ENCODE data around the gene CT45A5. TPM values are rescaled to one million over a fixed set of nuclear protein-coding genes. Genes with fewer than 3 reads are reported as not detected.
"Not testable (repeated sequence)": the region's sequence is repeated elsewhere in the genome, so short reads cannot be mapped to it uniquely, and the experiment has no call there.

Gene CT45A5, protein sequence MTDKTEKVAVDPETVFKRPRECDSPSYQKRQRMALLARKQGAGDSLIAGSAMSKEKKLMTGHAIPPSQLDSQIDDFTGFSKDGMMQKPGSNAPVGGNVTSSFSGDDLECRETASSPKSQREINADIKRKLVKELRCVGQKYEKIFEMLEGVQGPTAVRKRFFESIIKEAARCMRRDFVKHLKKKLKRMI
- total RNA-seq: not detected

DNA sequence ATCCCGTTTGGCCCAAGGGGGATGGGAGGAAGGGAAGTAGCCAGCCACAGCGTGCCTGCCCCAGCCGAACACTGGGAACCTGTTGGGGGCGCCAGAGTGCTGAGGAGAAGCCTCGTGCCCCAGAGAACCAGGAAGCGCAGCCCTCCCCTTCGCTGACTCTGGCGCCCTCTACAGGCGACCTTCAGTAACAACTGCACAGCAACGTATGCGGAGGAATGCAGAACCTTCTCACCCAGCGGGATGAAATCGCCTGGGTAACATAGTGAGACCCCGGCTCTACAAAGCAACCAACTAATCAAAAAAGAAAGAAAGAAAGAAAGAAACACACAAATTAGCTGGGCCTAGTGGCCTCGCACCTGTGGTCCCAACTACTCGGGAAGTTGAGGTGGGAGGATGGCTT, at the start of gene CT45A5:
Gene CT45A5 (minus strand): TSS at position 101 of the 400 bp plus-strand sequence. CDS start 3,774 bp downstream, outside the sequence.
- H3K27ac Mint-ChIP-seq; POLR2A ChIA-PET; DNase-seq; H3K9me3 Mint-ChIP-seq; H3K4me3 Mint-ChIP-seq; H3K36me3 Mint-ChIP-seq (ENCODE audit: low read depth); CTCF ChIA-PET; H3K27me3 Mint-ChIP-seq; H3K4me1 Mint-ChIP-seq: not testable (repeated sequence)

DNA sequence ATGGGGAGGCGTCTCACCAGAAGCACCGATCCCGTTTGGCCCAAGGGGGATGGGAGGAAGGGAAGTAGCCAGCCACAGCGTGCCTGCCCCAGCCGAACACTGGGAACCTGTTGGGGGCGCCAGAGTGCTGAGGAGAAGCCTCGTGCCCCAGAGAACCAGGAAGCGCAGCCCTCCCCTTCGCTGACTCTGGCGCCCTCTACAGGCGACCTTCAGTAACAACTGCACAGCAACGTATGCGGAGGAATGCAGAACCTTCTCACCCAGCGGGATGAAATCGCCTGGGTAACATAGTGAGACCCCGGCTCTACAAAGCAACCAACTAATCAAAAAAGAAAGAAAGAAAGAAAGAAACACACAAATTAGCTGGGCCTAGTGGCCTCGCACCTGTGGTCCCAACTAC, 34.6 kb upstream of the CT45A5 start, which contains the start of gene CT45A2:
Gene CT45A2 (minus strand): TSS at position 101 of the 400 bp plus-strand sequence. CDS start 3,747 bp downstream, outside the sequence.
- H3K36me3 Mint-ChIP-seq (ENCODE audit: low read depth); DNase-seq; H3K4me3 Mint-ChIP-seq; CTCF ChIA-PET; H3K9me3 Mint-ChIP-seq; H3K27ac Mint-ChIP-seq; H3K4me1 Mint-ChIP-seq; POLR2A ChIA-PET; H3K27me3 Mint-ChIP-seq: not testable (repeated sequence)

DNA sequence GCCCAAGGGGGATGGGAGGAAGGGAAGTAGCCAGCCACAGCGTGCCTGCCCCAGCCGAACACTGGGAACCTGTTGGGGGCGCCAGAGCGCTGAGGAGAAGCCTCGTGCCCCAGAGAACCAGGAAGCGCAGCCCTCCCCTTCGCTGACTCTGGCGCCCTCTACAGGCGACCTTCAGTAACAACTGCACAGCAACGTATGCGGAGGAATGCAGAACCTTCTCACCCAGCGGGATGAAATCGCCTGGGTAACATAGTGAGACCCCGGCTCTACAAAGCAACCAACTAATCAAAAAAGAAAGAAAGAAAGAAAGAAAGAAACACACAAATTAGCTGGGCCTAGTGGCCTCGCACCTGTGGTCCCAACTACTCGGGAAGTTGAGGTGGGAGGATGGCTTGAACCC, 17.4 kb upstream of the CT45A5 start, which contains the start of gene CT45A6:
Gene CT45A6 (minus strand): TSS at position 101 of the 400 bp plus-strand sequence. CDS start 3,794 bp downstream, outside the sequence.
- CTCF ChIA-PET, H3K4me3 Mint-ChIP-seq, POLR2A ChIA-PET: not testable (repeated sequence)

DNA sequence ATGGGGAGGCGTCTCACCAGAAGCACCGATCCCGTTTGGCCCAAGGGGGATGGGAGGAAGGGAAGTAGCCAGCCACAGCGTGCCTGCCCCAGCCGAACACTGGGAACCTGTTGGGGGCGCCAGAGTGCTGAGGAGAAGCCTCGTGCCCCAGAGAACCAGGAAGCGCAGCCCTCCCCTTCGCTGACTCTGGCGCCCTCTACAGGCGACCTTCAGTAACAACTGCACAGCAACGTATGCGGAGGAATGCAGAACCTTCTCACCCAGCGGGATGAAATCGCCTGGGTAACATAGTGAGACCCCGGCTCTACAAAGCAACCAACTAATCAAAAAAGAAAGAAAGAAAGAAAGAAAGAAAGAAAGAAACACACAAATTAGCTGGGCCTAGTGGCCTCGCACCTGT, 17.2 kb downstream of the CT45A5 start, which contains the start of gene CT45A3:
Gene CT45A3 (minus strand): TSS at position 101 of the 400 bp plus-strand sequence. CDS start 3,747 bp downstream, outside the sequence.
- H3K4me3 Mint-ChIP-seq; H3K36me3 Mint-ChIP-seq (ENCODE audit: low read depth); H3K27ac Mint-ChIP-seq; CTCF ChIA-PET; DNase-seq; H3K27me3 Mint-ChIP-seq; H3K4me1 Mint-ChIP-seq; POLR2A ChIA-PET; H3K9me3 Mint-ChIP-seq: not testable (repeated sequence)

More for the DNA sequence above, 17.4 kb upstream of the CT45A5 start, which contains the start of gene CT45A6:
- DNase-seq; H3K27ac Mint-ChIP-seq; H3K9me3 Mint-ChIP-seq; H3K4me1 Mint-ChIP-seq; H3K27me3 Mint-ChIP-seq; H3K36me3 Mint-ChIP-seq (ENCODE audit: low read depth): not testable (repeated sequence)

DNA sequence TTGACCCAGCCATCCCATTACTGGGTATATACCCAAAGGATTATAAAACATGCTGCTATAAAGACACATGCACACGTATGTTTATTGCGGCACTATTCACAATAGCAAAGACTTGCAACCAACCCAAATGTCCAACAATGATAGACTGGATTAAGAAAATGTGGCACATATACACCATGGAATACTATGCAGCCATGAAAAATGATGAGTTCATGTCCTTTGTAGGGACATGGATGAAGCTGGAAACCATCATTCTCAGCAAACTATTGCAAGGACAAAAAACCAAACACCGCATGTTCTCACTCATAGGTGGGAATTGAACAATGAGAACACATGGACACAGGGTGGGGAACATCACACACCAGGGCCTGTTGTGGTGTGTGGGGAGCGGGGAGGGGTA, 40.6 kb downstream of the CT45A5 start:
- H3K4me1 Mint-ChIP-seq; CTCF ChIA-PET; H3K4me3 Mint-ChIP-seq; H3K36me3 Mint-ChIP-seq (ENCODE audit: low read depth); H3K27me3 Mint-ChIP-seq; DNase-seq; H3K9me3 Mint-ChIP-seq; H3K27ac Mint-ChIP-seq; POLR2A ChIA-PET: not testable (repeated sequence)

DNA sequence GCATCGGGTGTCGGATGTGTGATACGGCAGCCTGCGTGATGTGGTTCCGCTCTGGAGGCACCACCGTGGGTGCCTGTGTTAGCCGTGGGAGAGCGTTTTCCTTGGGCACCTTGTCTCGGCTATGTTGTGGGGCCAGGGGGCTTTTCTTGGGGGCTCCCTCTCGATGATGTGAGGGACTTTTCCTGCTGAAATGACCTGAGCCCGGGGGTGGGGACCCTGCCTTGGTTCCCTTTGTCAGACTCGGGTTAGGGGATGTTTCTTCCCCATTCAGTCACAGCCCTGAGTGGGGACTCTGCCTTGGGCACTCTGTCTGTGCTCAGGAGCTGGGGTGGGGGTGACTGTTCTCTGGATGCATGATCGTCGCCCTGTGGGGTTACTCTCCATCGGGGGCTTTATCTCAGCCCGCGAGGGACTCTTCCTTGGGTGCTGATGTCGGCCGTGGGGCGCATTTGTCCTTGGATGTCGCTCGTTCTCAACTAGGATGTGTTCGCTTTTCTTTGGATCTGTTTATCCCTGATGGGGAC, 44.0 kb downstream of the CT45A5 start:
- POLR2A ChIA-PET: no interaction called here
- H3K27ac Mint-ChIP-seq: no peak overlapping the region
- no peak overlapping the region for H3K4me3 Mint-ChIP-seq
- H3K9me3 Mint-ChIP-seq: no peaks in the 10 kb centered on the region
- H3K4me1 Mint-ChIP-seq: no peaks in the 10 kb centered on the region
- DNase-seq: no peak
- no peaks in the 10 kb centered on the region for H3K36me3 Mint-ChIP-seq (ENCODE audit: low read depth)
- H3K27me3 Mint-ChIP-seq: no peaks in the 10 kb centered on the region
- CTCF ChIA-PET: no interaction called here

DNA sequence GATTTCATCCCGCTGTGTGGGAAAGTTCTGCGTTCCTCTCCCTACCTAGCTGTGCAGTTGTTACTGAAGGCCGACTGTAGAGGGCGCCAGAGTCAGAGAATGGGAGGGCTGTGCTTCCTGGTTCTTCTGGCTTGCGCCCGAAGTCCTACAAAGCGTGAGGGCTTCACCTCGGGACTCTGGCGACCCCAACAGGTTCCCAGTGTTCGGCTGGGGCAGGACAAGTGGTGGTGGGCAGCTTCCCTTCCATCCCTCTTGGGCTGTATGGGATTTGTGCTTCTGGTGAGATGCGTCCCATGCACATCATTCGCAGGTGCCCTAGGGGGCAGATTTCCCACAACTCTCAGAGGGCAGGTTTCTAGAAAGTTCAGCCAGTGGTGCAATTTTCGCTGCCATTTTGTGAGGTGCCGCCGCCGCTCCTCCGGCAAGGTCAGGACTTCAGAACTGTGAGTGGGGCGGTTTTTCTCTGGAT, 44.6 kb downstream of the CT45A5 start:
- Mint-ChIP-seq H3K4me1 (no peaks in the 10 kb centered on the region), H3K27ac (no peak overlapping the region), H3K27me3 (no peaks in the 10 kb centered on the region), H3K9me3 (no peaks in the 10 kb centered on the region), H3K36me3 (ENCODE audit: low read depth) (no peaks in the 10 kb centered on the region), H3K4me3 (peak overlapping the region; percentile 19)
- POLR2A ChIA-PET: no interaction called here
- peak; percentile 58 for DNase-seq
- CTCF ChIA-PET: no interaction called here

DNA sequence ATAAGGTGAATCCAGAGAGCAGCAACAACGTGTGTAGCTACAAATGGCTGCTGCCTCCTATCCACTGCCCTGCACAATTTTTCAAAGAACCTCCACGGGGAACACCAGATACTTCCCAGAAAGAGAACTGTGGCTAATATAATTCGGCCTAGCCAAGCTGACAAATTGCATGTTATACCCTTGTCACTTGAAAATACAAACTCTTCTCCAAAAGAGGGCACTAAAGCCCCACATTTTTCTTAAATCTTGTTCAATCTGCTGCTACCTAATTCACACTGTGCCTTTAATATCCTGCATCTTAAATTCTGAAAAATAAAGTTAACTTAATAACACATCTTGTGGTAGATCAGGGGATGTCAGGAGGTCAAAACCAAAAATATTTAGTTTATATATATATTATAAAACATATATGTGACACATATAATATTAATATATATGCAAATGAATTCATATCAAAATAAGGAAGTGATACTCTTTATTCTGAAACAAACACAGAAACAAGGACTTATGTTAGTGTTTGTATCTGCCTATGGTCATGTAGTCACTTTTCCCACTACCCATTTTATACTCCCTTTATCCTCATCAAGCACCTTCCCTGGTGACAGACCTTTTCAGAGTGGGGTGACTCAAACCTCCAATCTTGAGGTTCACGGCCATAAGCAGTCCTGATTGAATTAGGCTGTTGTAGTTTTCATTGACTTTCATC, 47.8 kb downstream of the CT45A5 start:
- DNase-seq: no peak
- H3K27ac Mint-ChIP-seq: no peak overlapping the region
- H3K36me3 Mint-ChIP-seq (ENCODE audit: low read depth): no peaks in the 10 kb centered on the region
- CTCF ChIA-PET: no interaction called here
- POLR2A ChIA-PET: no interaction called here
- H3K4me1 Mint-ChIP-seq: no peaks in the 10 kb centered on the region
- no peak overlapping the region for H3K4me3 Mint-ChIP-seq
- no peaks in the 10 kb centered on the region for H3K9me3 Mint-ChIP-seq
- no peaks in the 10 kb centered on the region for H3K27me3 Mint-ChIP-seq

DNA sequence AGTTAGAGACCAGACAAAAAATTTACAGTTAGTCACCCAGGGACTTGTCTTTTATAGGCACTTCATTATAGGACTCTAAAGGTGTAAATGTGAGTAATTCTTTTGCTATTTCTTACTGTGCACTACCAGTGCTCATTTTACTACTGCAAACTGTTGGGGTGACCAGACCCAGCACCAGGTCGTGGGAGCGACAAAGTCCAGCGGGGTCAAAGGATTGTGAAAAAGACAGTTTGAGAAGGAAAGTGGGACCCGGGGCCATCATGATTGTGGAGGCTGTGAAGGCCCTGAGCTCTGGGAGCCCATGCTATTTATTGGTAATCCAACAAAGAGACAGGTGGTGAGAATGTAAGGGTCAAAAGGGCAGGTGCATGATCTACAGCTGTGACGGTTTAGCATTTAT, 50.6 kb downstream of the CT45A5 start:
- H3K27ac Mint-ChIP-seq; H3K4me3 Mint-ChIP-seq; H3K4me1 Mint-ChIP-seq; POLR2A ChIA-PET; H3K9me3 Mint-ChIP-seq; CTCF ChIA-PET; H3K36me3 Mint-ChIP-seq (ENCODE audit: low read depth); DNase-seq; H3K27me3 Mint-ChIP-seq: not testable (repeated sequence)

Other genes starting within 250 kb of the CT45A5 start
- not detected for gene CT45A1, start 71.9 kb downstream of the CT45A5 start, total RNA-seq
- gene CT45A3, start 17.3 kb downstream of the CT45A5 start, total RNA-seq: not detected
- not detected for gene CT45A6, start 17.3 kb upstream of the CT45A5 start, total RNA-seq
- gene CT45A2, start 34.5 kb upstream of the CT45A5 start, total RNA-seq: not detected
- gene CT45A7, start 51.8 kb upstream of the CT45A5 start, total RNA-seq: not detected
- not detected for gene CT45A8, start 69.0 kb upstream of the CT45A5 start, total RNA-seq
- gene CT45A9, start 86.3 kb upstream of the CT45A5 start, total RNA-seq: not detected
- gene CT45A10, start 107.9 kb upstream of the CT45A5 start, total RNA-seq: not detected
- not detected for gene SAGE1, start 108.2 kb upstream of the CT45A5 start, total RNA-seq
- gene MMGT1, start 188.5 kb upstream of the CT45A5 start, total RNA-seq: 10 to 100 TPM; 19.1 to 23.1 TPM
- gene SLC9A6, start 199.9 kb upstream of the CT45A5 start, total RNA-seq: 10 to 100 TPM; 17.2 to 17.6 TPM

All from activated CD4-positive, alpha-beta T cell treated with anti-CD3 and anti-CD28 coated beads, Interleukin-2, amount 10 ng/mL, durations not matched to agents 7 days and 5 days (primary cell).